GM18517 (cell line): ENCODE results near the gene HNRNPLL.

Experiments used
- ATAC-seq: cut with Tn5 transposase; IDR thresholded peaks from one replicate; pipeline ENCODE4 v1.9.1; 2021; ENCODE audit warnings: mild to moderate bottlenecking, moderate library complexity; ENCODE audit not compliant: unreplicated experiment

The HNRNPLL gene

DNA sequence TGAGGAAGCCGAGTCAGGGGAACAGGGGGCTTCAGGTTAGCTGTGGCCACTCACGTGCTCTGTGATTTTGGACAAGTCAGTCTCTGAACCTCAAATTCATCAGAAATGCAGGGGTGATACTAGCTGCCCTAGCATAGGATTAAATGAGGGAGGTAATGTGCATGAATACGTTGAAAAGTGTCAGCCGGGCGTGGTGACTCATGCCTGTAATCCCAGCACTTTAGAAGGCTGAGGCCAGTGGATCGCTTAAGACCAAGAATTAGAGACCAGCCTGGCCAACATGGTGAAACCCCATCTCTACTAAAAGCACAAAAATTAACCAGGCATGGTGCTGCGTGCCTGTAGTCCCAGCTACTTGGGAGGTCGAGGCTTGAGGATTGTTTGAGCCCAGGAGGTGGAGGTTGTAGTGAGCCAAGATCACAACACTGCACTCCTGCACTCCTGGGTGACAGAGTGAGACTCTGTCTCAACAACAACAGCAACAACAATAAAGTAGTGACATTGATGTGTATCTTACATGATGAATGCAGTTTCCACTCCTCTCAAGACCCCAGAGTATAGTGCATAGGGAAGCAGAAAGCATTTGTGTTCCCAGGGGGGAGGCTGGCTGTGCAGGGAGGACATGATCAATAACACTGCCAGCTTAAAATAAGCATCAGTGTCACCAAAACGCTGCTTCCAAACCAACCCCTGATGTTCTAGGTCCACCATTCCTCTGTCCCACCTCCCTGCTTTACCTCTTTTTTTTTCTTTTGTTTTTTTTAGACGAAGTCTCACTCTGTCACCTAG, 68.8 kb downstream of the HNRNPLL start:
- ATAC-seq = no peak

- ATAC-seq = peak; percentile 98
Observed at GRCh38 chr2:38533180-38533579, 69.5 kb downstream of the HNRNPLL start.

GRCh38 chr2:38532366-38532765, 70.4 kb downstream of the HNRNPLL start:
- ATAC-seq = no peak

DNA sequence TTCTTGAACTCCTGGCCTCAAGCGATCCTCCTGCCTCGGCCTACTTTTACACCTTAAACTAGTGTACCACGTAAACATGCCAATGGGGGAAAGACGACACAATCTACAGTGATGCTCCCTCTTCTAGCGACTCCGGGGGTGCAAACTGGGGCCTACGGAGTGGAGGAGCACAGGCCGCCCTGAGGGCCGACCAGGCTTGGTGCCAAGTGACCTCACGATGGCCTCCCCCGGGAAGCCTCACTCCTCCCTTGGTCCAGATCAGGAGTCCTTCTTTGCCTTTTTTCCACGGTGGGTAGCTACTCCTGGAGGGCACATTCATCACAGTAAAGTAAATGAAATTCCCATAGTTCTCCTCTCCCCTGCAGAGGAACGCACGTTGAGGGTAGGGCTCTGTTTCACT, 73.5 kb downstream of the HNRNPLL start:
- ATAC-seq = no peak

GRCh38 chr2:38528534-38528933, 74.2 kb downstream of the HNRNPLL start:
- no peak for ATAC-seq

- ATAC-seq = no peak
Observed at GRCh38 chr2:38528008-38528442, 74.7 kb downstream of the HNRNPLL start.

DNA sequence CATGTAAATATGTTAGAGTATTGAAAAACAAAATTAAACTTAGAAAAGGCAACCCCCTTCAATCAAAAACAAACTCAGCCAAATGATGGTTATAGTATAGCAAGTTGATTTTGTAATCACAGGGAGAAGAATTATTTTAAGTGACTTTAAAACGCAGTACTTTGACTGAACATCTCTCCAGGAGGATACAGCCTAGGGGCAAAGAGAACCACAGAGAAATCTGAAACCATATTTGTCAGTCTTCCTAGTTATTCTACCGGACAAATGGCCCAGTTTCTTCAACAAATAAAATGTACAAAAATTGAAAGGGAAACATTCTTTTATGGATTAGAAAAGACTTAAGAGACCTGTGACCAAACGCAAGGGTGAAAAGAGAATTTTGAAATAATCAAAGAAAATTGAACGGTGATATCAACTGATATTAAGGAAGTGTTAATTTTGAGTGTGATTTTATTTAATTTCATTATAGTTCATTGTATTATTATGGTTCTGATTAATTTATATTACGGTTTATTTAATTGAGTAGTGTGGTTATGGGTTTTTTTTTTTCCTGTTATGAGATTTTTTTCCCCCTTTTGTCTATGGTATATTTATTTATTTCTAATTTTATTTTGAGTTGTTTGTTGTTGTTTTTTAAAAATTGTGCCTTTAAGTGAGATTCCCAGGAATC, 75.3 kb downstream of the HNRNPLL start:
- ATAC-seq = no peak

DNA sequence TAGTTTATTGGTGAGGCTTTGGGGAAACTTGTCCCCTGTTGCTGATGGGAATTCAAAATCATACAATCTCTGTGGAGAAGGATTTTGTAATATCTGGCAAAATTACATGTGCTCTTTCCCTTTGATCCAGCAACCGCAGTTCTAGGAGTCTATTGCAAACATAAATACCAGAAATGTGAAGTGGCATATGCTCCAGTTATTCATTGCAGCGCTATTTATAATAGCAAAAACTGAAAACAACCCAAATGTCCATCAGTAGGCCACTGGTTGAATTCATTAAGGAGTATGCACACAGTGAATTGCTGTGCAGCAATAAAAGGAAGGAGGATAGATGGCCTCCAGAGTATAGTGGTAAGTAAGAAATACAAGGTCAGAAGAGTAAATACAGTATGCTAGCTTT, 76.5 kb downstream of the HNRNPLL start:
- ATAC-seq = no peak

- ATAC-seq = no peak
Observed at GRCh38 chr2:38524580-38524979, 78.1 kb downstream of the HNRNPLL start.

DNA sequence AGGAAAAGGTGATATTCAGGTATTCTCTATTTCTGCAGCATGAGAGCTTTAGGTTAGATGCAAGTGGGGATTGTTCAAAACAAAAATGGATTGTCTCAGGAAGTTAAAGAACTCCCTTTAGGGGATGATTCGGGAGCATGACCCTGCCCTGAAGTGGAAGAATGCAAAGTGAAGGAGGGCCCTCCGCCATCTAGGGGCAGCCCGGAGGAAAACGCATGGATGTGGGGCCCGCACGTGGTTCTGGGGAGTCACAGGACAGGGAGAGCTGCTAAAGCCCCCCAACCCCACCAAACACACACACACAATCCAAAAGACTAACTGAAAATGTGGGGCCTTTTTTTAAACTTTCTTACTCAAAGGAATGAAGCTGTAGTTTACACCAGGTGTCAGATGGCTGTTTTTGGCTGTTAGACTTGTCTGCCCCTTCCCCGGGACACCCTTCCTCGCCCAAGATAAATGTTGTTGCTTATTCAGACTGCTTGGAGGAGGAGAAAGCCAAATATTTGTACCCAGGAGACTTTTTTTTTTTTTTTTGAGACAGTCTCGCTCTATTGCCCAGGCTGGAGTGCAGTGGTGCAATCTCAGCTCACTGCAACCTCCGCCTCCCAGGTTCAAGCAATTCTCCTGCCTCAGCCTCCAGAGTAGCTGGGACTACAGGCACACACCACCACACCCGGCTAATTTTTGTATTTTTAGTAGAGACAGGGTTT, 78.8 kb downstream of the HNRNPLL start:
- ATAC-seq = no peak

GRCh38 chr2:38522754-38523349, 79.9 kb downstream of the HNRNPLL start:
- no peak for ATAC-seq

DNA sequence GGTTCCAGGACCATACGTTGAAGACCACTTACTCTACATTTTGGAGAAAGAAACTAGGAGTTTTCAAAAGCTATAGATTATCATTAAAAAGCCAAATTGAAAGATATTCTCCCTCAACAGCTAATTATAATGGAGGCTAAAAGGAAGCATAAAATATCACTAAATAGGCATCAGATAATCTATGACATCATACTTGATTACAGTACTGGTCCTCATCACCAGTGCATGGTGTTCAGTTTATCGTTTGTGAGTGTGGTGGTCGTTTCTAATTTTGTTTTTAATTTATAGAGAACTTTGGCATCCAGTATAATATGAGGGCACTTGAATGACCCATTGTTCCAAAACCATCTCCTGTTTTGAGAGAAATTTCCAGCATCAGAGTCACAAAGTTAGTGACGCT, 80.9 kb downstream of the HNRNPLL start:
- no peak for ATAC-seq

GRCh38 chr2:38517284-38517683, 85.4 kb downstream of the HNRNPLL start:
- no peak for ATAC-seq

DNA sequence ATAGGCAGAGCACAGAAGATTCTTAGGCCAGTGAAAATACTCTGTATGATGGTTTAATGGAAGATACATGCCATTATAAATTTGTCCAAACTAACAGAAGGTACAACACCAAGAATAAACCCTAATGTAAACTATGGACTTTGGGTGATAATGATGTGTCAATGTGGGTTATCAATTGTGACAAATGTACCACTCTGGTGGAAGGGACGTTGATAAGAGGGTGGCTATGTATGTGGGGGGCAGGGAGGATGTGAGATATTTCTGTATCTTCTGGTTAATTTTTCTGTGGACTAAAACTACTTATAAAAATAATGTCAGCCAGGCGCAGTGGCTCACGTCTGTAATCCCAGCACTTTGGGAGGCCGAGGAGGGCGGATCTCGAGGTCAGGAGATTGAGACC, 86.2 kb downstream of the HNRNPLL start:
- ATAC-seq = no peak

DNA sequence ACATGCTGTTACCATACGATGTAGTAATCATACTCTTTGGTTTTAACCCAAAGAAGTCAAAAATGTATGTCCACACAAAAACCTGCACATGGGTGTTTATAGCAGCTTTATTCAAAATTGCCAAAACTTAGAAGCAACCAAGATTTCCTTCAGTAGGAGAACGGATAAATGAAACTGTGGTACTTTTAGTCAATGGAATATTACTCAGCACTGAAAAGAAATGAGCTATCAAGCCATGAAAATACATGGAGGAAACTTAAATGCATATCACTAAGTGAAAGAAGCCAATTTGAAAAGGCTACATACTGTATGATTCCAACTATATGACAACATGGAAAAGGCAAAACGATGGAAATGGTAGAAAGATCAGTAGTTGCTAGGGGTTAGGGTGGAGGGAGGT, 86.6 kb downstream of the HNRNPLL start:
- ATAC-seq = no peak

- no peak for ATAC-seq
Observed at GRCh38 chr2:38515155-38516074, 87.3 kb downstream of the HNRNPLL start.

- no peak for ATAC-seq
Observed at GRCh38 chr2:38514603-38515154, 88.0 kb downstream of the HNRNPLL start.

GRCh38 chr2:38512211-38512610, 90.5 kb downstream of the HNRNPLL start:
- no peak for ATAC-seq
